Measurements from ENCODE around the gene ARHGAP15.

ARHGAP15 gene

DNA sequence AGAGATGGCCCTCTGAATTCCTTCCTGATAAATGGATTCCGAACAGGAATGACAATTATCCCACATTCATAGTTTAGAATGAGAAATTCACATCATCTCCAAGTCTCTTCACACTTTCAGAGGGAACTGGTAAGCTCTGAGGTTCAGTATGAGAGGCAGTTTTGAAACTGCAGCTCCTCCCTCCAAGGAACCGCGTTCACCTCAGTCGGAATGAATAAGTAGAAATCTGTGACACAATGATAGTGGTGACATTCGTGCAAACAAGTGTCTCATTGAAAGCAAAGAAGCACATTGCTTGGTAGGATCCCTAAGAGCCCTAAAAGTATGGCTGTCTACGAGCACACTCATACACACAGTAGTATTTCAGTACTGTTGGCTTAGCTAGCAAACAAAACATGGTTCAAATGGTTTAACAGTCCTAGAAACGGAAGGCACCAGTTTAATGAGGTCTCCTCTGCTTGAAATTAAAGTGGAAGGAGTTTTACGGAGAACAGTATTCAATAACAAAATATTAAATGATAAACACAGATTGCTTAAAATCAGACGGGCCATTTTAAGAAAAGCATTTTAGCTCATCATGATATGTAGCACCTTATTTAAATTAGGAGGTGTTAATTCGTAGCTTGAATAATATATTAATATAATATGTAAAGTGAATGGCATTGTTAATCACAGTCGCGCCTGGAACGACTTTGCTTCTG lies 225.0 kb downstream of the ARHGAP15 start:
- no peak for DNase-seq

DNA sequence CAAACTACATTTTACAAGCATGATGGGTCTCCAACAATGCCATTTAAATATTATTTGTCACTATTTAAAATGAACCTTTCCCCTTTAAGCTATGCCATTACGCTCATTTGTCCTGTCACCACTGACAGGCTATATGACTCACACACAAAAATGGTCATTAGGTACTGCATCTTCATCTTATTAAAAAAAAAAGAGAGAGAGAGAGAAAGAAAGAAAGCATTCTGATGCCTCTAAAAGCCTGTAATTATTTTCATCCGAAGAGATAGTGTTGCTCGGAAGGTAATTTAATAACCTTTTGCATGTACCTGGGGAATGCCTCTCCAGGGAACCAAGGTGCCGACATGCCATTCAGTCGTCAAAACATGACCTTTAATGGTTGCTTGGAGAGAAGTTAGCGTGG lies 226.7 kb downstream of the ARHGAP15 start:
- no peak for DNase-seq

DNA sequence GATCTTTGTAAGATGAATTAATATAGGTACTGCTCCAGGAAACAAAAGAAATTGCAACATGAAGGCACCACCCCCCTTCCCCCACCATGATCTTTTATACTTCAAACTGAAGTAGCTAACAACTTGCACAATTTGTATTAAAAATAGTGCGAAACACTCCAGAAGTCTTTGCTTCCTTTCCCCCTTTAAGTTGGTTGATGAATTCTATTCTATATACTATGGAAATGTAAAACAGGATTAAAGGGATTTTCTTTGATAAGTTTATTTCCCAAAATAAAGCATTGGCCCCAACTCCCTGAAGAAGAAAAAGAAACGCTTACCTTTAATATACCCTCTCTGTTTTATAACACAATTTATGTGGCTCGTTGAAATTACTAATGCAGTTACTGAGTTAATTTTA lies 227.1 kb downstream of the ARHGAP15 start:
- no peak for DNase-seq

DNA sequence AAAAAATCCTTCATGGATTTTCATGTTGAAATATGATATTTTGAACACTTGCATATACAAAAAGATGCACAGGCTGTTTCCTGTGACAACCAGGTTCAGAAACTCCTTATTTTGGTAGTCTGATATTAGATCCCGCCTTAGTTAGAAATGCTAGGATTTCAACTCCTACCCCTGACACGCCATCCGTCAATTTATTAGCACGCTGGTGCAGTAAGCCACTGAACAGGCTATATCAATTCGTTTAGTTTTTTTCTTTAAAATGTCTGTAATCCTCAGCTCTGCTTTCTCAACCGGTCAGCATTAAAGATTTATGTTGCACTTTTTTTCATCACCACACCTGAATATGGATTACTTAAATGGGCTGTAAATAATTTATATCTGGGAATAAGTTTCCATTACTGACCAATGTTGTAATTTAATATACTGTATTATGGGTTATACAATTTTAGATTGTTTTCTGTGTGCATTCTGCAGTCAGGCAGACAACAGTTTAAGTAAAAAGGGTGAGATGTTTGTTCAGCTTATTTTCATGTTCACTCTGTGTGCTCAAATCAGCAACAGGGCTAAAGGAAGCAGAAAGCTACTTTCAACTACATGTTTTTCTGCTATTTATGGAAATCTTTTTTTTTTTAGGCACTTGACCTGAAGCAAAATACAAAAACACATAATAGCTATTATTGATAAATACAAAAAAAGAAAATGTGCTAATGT lies 227.7 kb downstream of the ARHGAP15 start:
- no peak for DNase-seq

DNA sequence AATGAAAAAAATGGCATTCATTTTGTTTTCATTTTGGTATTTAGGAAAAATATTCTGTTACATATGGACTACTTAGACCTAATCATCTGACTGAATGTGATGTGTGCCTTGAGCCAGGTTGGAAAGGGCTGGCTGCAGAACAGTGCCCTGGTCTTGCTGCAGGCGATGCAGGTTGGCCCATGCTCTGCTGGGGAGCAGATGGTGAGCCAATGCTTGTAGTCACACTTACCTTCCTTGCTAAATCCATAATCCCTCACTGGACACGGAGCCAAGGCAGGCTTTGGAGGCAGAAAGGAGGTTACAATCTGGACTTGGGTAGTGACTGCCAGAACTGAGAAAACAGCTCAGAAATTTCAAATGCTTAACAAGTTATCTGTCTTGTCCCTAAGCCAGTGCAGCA lies 228.7 kb downstream of the ARHGAP15 start:
- DNase-seq, result no peak

DNA sequence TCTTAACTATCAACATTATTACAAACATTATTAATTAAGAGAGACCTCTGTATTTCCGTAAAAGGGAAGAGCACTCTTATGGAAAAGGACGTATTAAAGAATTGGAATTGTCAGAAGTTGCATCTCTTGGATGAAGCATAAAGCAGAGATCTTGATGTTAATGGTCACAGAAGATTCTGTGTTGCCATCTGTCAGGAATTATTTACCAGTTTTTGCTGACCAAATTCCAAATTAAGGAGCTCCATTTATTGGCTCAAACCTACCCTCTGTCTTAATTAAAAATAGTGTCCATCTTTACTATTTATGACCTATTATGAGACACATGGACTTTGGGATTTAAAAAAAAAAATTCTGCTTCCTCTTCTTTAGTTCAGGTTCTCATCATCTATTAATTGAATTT lies 232.1 kb downstream of the ARHGAP15 start:
- no peak for DNase-seq

DNA sequence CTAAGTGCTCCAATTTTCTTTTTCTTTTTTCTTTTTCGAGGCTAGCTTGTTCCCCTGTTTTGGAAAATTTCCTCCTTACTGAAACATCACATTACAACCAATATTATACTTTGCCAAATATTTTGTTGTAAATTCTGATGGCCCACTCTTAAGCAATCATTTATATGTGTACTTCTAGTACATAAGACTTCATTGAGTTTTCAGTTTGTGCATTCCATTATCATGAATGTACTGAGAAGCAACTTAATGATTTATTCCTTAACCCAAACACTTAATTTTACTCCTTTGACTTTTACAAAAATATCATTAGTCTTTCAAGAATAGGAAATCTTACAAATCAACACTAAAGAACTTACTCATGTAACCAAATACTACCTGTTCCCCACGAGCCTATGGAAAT lies 242.4 kb downstream of the ARHGAP15 start:
- no peak for DNase-seq

DNA sequence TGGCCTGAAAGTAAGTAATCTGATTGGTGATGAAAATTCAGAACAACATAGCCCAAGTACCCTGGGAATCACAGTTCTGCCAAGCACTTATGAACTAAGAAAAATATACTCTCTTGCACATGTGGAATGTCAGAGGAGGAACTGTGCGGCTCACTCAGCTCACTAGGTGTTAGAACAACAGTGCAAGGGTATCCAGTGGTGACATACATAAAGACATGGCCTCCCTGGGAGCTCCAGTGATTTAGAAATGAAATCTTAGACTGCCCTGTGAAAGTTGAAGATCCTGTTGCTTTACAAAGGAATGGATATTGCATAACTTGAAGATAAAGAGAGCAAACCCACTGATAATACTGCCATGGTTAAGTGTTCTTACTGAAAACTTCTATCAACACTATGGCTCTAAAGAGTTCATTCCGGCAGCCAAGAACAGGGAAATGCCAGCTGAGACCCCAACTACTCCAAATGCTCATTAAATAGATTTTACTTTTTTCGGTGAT lies 246.2 kb downstream of the ARHGAP15 start:
- DNase-seq, result no peak

DNA sequence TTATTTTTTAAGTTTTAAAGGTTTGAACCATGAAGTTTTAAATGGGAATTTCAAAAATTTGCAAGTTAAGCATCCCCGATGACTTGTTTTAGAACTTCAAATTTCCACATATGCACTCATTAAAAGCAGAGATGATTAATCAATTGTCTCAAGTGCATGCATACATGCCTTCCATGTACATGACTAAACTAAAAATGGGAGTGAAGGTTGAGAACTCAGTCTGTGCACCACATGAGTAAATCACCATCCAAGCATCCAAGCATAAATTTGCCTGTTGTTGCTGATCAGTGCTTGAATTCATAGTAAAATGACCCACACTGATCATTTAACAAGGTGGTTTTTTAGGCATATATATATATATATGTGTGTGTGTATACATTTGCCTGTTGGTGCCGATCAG lies 249.8 kb downstream of the ARHGAP15 start:
- no peak for DNase-seq

DNA sequence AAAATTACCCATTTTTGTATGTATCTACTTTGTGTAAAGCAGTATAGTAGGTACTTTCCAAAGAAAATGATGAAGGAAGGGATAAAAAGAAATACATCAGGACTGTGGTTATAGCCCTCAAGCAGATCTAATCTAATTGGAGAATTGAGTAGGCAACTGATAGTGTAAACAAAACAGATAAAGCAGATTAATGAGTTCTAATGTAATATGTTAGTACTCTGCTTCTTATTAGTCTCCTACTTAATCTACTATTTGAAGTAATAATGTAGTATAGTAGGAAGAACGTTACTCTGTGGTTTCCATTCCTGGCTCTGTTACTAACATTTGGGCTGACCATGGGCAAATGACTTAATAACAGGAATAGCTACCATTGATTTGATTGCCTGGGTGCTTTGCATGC lies 250.7 kb downstream of the ARHGAP15 start:
- no peak for DNase-seq

DNA sequence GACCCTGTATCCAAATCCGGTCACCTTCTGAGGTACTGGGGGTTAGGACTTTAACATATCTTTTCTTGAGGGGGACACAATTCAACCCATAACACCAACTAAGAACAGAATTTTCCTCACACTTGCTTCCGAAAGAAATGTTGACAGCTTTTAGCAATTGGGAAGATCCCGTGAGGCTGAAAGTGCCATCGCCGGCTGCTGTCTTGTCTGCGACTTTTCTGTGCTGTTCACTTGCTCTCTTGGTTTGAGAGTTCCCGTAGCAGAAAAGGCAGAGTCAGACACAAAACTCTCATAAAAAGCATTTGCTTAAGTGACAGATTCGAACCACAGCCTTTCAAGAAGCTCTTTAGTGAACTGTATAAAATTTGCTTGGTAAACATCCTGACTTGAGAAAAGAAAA lies 253.4 kb downstream of the ARHGAP15 start:
- DNase-seq, result no peak

DNA sequence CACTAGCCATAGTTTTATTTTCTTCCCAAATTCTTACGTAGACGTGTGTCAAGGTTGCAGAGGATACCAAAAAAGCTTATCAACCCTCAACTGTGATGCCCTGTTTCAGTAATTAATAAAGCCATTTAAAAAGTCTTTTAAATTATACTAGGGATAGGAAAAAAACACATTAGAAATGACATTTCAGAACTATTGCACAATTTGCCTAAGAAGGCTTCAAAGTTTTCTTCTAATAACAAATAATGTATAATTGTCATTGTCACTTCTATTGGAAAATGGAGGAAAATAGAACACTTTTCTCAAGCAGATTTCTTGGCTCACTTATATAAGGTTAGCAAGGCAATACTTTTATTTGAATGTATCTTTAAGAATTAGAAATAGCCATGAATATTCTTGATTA lies 253.8 kb downstream of the ARHGAP15 start:
- DNase-seq, result no peak

DNA sequence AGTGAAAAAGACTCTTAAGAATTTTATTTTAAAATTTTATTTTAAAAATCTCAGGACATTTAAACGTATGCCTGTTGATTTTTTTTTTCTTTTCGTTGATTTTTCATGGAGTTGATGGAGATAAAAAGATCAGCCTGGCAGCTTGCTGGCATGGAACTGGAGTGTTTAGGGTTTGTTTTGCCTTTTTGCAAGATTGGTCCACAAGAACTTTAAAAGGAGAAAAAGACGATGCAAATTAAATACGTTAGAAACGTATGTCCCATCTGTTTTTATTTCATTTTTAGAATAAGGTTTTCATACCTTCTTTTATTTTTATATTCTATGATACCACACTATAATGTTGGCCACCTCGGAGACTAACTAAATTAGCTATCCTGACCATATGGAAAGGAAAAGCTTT lies 254.9 kb downstream of the ARHGAP15 start:
- DNase-seq, result no peak

DNA sequence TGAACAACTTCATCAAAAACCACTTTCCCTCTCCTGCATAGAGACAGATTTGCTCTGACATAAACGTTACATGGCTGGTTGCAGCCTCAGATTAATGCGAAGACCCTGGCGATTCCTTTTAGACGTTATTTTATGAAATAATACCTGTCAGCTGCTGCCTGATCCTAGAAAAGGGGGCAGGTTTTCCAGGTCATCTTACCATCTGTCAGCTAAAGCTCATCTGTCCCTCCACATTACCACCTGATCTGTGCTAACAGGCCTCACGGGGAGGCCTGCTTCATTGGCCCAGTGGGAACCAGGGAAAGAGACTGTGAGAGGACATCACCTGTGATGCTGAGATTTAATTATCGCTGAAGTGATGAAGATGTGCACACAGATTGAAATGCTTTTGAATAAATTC lies 261.0 kb downstream of the ARHGAP15 start:
- no peak for DNase-seq

DNA sequence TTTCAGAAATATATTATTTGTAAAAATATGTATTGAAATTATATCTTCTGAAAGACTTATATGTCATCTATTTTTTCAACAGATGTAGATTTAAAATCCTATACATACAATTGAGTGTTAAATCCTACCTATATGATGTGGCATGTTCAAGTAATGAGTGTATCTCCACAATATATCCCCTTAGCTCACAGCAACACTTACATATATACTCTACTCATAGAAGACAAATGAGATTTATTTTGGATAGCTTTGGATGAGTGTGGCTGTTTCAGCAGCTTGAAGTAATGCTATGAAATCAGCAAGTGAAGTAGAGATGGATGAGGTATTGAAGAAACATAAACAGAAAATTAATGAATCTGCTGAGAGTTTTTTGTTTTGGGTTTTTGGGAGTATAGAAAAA lies 263.1 kb downstream of the ARHGAP15 start:
- no peak for DNase-seq

DNA sequence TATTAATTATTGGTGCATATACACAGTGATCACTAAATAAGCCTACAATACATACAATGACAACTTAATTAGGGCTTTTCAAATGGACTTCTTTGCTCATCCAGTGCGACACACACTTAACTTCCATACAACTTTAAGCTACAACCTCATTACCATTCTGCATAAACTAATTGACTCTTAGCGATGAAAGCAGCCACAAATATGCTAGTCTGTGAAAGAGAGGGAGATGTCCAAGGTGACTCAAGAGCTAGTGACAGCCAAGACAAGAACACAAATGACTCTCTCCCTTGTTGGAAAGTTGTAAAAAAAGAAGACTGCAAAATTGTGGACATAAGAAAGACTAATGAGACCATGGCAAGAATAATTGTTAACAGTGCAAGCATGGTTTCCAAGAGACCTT lies 264.8 kb downstream of the ARHGAP15 start:
- no peak for DNase-seq

DNA sequence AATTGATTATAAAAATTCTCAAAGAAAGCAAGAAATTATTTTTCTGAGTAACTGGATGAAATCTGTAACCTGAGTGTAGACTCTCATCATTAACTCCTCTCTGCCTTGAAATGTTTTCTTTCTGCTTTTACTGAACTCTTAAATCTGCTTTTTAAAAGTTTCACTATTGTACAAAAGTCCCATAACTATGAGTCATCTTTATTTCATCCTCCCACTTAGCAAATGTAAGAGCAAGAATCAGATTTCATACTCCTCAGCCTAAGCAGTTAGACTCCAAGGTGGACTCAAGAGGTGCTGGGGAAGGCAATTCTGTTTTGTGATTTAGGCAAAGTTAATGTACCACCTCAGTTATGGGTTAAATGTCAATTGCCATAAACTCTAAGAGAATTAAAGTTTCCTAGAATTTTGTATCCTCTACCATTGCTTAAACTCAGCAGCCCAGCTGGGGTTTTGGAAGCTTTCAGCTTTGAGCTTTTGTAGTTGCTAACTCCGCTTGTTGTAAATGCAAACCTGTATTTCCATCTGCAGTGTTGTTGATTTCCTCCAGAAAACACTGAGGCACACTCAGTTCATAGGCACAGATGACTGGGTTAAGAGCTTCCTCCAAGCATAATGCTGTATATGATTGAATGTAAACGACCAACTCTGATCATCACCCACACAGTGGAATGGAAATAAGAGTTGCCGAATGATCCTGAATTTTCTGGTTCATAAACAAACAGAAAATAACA lies 268.8 kb downstream of the ARHGAP15 start:
- no peak for DNase-seq

DNA sequence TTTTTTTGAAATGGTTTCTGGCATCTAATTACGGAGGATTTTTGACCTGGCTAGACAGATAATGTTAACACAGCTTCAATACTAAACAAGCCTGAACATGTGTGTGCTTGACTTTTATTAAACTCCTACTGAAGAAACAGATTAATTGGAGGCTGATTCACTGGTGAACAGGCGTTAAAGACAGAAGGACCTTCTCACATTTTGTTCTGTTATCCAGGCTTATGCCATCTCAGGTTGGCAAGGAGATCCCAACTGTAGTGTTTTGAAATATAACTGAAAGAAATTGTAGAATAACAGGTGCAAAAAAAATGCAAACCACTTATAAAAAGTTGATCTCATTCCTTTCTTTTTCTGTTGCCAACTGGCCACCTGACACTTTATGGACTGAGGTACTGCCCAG lies 269.6 kb downstream of the ARHGAP15 start:
- DNase-seq, result no peak

DNA sequence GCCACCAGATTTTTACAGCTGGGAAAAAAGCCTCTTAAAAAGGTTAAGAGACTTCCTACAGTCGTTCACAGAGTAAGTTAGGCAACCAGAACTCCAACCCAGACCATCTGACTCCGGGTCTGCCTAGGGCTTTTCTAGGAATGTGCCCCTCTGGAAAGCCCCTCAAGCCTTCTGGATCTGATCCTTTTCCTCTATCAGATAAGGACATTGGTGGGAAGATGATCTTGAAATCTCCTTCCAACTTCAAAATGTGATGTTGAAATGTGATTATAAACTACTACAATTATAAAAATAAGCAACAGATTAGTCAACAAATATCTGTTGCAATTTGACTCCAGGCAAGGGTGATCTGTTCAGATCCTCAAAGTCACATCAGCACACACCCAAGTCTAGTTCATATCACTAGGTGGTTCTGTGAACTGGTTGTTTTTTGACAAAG lies 270.4 kb downstream of the ARHGAP15 start:
- DNase-seq, result no peak

DNA sequence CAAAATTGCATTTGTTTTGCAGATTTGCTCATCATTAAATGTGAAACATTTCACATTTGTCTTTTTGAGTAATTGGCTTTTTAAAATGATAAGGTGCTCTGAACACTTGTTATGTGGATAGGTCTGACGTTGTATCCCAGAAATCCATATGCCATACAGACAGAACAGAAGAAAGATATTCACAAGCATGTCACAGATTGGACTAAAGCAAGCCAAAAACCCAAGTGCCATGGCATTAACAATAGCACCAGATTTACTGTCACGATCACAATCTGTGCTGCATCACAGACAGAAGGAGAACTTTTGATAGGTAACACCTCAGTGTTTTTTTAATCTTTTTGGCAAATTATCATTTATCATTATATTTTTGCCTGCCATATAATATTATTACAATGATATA lies 272.6 kb downstream of the ARHGAP15 start:
- no peak for DNase-seq

DNA sequence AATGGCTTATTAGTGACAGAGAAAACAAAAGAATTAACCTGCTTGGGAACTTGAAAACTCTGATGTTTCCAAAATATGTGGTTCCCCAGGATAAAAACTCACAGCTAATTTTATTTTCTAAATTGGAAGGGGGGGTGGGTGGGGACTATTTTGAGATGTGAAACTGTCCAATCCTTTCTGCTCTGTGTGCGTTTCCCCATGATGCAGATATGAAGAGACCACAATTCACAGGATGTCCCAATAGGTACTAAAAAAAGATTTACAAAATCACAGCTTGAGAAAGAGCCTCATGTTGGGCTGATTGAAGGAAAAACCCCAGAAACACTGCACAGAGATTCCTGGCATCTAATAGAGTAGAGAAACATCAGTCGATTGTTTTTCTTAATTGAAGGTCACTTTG lies 273.2 kb downstream of the ARHGAP15 start:
- DNase-seq, result no peak

DNA sequence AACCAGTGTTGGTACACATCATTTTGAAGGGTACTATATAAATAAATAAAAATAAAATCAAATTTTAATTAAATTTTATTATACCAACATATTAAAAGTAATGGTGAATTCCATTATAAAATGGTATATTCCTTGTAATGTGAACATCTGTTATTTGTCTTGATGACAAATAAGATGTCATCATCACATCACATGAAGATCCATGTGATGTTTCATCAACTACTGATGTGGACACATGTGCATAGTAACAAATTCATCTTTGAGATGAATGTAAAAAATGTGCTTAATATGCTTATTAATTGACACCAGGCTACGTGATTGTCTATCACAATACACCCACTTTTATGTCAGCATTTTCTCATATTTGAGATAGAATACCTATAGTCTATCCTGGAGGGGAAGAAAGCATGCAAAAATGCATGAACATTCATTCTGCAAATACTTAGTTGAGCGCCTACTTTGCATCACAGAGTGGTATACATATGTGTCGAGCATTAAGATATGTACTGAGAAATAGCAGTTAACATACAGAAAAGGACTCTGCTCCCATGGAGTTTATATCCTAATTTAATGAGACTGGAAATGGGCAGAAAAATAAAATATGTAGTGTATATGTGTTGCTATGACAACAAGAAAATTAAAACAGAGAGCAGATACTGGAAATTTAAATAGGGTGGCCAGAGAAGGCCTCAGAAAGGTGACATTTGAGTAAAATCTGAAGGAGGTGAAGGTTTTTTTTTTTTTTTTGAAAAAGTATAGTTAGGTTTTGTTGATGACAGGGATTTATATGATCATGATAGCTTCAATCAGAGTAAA lies 281.1 kb downstream of the ARHGAP15 start:
- DNase-seq, result no peak

DNA sequence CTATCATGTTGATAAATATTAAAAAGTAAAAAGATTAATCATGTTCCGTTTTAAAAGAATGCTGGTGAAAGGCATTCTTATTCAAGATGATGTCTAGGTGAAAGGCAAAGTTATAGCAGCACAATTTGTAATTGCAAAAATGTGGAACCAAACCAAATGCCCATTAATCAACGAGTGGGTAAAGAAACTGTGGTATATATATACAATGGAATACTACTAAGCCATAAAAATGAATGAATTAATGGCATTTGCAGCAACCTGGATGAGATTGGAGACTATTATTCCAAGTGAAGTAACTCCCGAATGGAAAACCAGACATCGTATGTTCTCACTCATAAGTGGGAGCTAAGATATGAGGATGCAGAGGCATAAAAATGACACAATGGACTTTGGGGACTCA lies 286.4 kb downstream of the ARHGAP15 start:
- no peak for DNase-seq
